Stimulated activated CD8-positive, alpha-beta memory T cell treated with anti-CD3 and anti-CD28 coated beads, Interleukin-7, amount 100 ng/mL, for 48 hours (primary cell): ENCODE results near the gene TTC27.

Source experiments
- DNase-seq, 2 donors: peaks; one replicate each; pipeline ENCODE4 v3.0.0-alpha.2; 2020; ENCODE audit warnings: low read depth in 1 of 2; ENCODE audit errors: extremely low read depth in 1 of 2

The TTC27 gene

GRCh38 chr2:32804205-32804604, 176.4 kb downstream of the TTC27 start:
- no peak for DNase-seq

GRCh38 chr2:32805104-32806095, 177.6 kb downstream of the TTC27 start:
- DNase-seq: no peak

- no peak for DNase-seq
Observed at GRCh38 chr2:32806857-32807256, 179.0 kb downstream of the TTC27 start.

GRCh38 chr2:32807662-32808061, 179.8 kb downstream of the TTC27 start:
- no peak for DNase-seq

- no peak for DNase-seq
Observed at GRCh38 chr2:32810909-32811495, 183.2 kb downstream of the TTC27 start.

- DNase-seq: no peak
Observed at GRCh38 chr2:32811696-32812095, 183.8 kb downstream of the TTC27 start.

- no peak for DNase-seq
Observed at GRCh38 chr2:32812316-32812715, 184.5 kb downstream of the TTC27 start.

GRCh38 chr2:32820088-32820487, 192.2 kb downstream of the TTC27 start:
- DNase-seq: no peak

- no peak for DNase-seq
Observed at GRCh38 chr2:32820701-32821100, 192.9 kb downstream of the TTC27 start.

- no peak for DNase-seq
Observed at GRCh38 chr2:32824070-32824809, 196.4 kb downstream of the TTC27 start.

- DNase-seq: no peak
Observed at GRCh38 chr2:32825291-32825712, 197.5 kb downstream of the TTC27 start.

GRCh38 chr2:32830196-32830595, 202.3 kb downstream of the TTC27 start:
- no peak for DNase-seq

- DNase-seq: no peak
Observed at GRCh38 chr2:32832821-32833220, 205.0 kb downstream of the TTC27 start.

- no peak for DNase-seq
Observed at GRCh38 chr2:32833709-32834108, 205.9 kb downstream of the TTC27 start.

- no peak for DNase-seq
Observed at GRCh38 chr2:32835148-32835547, 207.3 kb downstream of the TTC27 start.

GRCh38 chr2:32836933-32837332, 209.1 kb downstream of the TTC27 start:
- no peak for DNase-seq

GRCh38 chr2:32838418-32838817, 210.6 kb downstream of the TTC27 start:
- no peak for DNase-seq

GRCh38 chr2:32838949-32839348, 211.1 kb downstream of the TTC27 start:
- no peak for DNase-seq

GRCh38 chr2:32841931-32842898, 214.4 kb downstream of the TTC27 start:
- no peak for DNase-seq

- DNase-seq: no peak
Observed at GRCh38 chr2:32843699-32844098, 215.8 kb downstream of the TTC27 start.
